Omental fat pad (tissue), 4 donors: ENCODE results near the gene TUSC2. TPM values are rescaled to one million over a fixed set of nuclear protein-coding genes. Genes with fewer than 3 reads are reported as not detected.

ENCODE experiments used
- ATAC-seq: fragments of 150-250 bp; one replicate; pipeline ENCODE4 v1.9.1; 2016; ENCODE audit warnings: mild to moderate bottlenecking, moderate library complexity; ENCODE audit not compliant: low FRiP score
- DNase-seq: peaks from one replicate; pipeline ENCODE4 v3.0.0-alpha.2; 2019; ENCODE audit warnings: low spot score
- total RNA-seq, 4 donors: library from RNA; depleted of rRNA; stranded (reverse); fragments of >200 nt; gene quantifications; one replicate each; pipeline ENCODE4 v1.1.0, GENCODE V29; 2016
- TF ChIP-seq, protein P1 (sequence below), 3 donors: fragments of 450-650 bp; IDR thresholded peaks; one replicate each; pipeline ENCODE4 v1.5.1; 2016 to 2017; ENCODE audit warnings: antibody characterized with exemption in 3 of 3, mild to moderate bottlenecking in 3 of 3, moderate library complexity in 2 of 3

Gene TUSC2
- total RNA-seq, 4 donors from 2014 or later: 13.7 to 28.8 (median 22.8) TPM

DNA sequence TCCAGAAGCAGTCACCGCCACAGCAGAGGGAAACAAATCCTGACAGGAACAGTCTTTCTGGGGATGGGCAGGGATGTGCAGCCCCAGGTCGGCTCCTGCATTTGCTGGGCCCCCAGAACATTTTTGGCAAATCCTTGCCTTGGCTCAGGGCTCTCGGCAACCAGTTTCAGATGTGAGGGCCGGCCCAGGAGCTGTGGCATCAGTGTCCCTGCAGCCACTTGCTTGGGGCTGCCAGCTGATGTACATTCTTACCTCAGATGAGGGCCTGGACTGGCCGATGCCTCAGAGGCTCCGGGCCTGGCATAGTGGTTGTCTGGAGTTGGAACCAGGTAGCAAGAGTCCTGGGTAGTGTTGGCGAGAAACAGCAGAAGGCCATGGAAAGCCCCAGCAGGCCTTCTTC lies 26.8 kb upstream of the TUSC2 start:
- DNase-seq: no peak
- TF ChIP-seq, protein P1, sequence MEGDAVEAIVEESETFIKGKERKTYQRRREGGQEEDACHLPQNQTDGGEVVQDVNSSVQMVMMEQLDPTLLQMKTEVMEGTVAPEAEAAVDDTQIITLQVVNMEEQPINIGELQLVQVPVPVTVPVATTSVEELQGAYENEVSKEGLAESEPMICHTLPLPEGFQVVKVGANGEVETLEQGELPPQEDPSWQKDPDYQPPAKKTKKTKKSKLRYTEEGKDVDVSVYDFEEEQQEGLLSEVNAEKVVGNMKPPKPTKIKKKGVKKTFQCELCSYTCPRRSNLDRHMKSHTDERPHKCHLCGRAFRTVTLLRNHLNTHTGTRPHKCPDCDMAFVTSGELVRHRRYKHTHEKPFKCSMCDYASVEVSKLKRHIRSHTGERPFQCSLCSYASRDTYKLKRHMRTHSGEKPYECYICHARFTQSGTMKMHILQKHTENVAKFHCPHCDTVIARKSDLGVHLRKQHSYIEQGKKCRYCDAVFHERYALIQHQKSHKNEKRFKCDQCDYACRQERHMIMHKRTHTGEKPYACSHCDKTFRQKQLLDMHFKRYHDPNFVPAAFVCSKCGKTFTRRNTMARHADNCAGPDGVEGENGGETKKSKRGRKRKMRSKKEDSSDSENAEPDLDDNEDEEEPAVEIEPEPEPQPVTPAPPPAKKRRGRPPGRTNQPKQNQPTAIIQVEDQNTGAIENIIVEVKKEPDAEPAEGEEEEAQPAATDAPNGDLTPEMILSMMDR (IDR thresholded peaks at IDR 0.05): no peak
- no peak for ATAC-seq

- TF ChIP-seq, protein P1 (IDR thresholded peaks at IDR 0.05): no peak
- no peak for DNase-seq
- ATAC-seq: no peak
Observed at GRCh38 chr3:50354186-50354764, 26.3 kb upstream of the TUSC2 start.

DNA sequence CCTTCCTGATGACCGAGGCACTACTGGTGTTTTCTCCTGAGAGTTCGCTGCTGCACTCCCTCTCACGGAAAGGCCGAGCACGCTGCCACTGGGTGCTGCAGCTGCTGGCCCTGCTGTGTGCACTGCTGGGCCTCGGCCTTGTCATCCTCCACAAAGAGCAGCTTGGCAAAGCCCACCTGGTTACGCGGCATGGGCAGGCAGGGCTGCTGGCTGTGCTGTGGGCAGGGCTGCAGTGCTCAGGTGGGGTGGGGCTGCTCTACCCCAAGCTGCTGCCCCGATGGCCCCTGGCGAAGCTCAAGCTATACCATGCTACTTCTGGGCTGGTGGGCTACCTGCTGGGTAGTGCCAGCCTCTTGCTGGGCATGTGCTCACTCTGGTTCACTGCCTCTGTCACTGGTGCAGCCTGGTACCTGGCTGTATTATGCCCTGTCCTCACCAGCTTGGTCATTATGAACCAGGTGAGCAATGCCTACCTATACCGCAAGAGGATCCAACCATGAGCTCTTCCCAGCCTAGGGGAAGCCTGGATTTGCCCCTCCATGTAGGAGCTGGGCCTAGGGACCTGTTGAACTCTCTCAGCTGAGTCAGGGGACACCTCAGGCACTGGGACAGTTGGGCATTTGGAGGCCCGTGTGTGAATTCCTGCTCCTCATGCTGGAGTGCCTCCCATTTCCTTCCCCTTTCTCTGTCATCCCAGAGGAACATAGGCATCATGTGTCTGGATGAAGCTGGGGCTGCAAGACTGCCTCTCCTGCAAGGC lies 25.4 kb upstream of the TUSC2 start:
- DNase-seq (no peak), ATAC-seq (no peak)
- TF ChIP-seq, protein P1 (IDR thresholded peaks at IDR 0.05): no peak

DNA sequence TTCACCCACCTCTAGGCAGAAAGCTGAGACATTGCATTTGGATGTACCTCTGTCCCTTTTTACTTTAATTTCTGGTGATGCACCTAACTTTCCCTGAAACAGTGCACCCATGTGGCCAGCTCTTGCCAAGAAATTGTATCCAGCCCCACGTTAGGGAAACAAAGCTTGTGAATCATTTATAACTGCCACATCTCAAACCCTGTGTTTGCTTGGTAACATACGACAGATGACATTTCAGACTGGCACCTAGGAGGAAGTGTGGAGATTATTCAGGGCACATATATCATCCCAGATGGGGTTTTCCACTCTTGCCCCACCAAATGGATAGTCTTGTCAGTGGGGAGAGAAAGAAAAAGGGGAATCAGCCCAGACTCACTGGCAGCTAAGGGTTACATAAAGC lies 24.8 kb upstream of the TUSC2 start:
- DNase-seq (no peak), ATAC-seq (no peak)
- TF ChIP-seq, protein P1 (IDR thresholded peaks at IDR 0.05): no peak

- ATAC-seq: no peak
- TF ChIP-seq, protein P1 (IDR thresholded peaks at IDR 0.05): no peak
- DNase-seq: no peak
Observed at GRCh38 chr3:50351323-50351697, 23.3 kb upstream of the TUSC2 start.

DNA sequence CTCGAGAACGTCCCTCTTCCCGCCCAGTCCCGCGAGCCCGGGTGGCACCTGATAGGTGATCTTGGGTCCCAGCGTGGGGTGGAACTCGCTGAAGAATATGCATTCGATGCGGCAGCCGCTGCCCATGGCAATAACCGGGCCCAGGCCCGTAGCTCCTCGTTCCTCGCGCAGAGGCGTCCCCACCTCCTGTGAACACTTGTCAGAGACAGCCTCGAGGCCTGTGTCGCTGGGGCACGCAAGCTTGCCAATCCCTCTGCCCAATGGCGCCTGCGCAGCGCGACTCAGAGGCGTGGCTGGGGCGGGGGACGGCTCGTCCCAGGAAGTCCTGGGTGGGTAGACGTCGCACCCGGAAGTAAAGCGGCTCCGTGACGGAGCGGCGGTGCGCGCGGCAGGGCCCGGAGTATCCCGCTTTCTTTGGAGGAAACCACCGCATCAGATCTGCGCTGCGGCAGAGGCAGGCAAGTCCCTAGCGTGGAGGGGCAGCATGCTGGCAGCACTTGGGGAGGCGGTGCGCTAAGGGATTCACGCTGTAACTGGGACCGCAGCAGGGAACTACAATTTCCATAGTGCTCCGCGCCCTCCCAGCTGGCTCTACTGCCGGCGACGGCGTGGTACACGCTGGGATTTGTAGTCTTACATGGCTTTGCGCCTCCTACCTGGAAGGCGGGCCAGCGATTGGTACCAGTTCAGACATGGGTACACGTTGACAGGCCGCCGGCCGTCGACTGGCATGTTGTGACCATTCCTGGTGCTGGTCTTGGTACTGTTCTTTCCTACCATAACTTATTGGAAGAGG lies 22.7 kb upstream of the TUSC2 start, which contains the start of the genes CYB561D2 and NPRL2:
TSS of gene CYB561D2 (plus strand) at position 336 of the 796 bp plus-strand sequence. CDS start 572 bp downstream, outside the sequence.
TSS of gene NPRL2 (minus strand) at position 249 of the 796 bp plus-strand sequence. CDS start at position 126, 123 bp downstream.
- ATAC-seq (peak; percentile 86), DNase-seq (peak; percentile 73)
- TF ChIP-seq, protein P1 (IDR thresholded peaks at IDR 0.05): no peak
